Kidney (tissue), 14 donors: Measurements from ENCODE around the gene AGBL4. TPM values are rescaled to one million over a fixed set of nuclear protein-coding genes. Genes with fewer than 3 reads are reported as not detected.

Experiments
- DNase-seq, 5 donors: peaks; one replicate each; pipeline ENCODE4 v3.0.0-alpha.2; 2013 to 2020
- FAIRE-seq: peaks from 2 replicates; lab custom pipeline; 2012; peaks lifted over from hg19 to GRCh38; lab: Jason Lieb, UNC
- H3K27ac ChIP-seq, 2 donors: one replicate each; pipeline ENCODE4 v1.7.0; 2013; ENCODE audit warnings: low read depth in 2 of 2, low read length in 2 of 2, inconsistent platforms in 1 of 2
- H3K27me3 ChIP-seq: one replicate; pipeline ENCODE4 v1.7.1; 2013; ENCODE audit warnings: low read length, inconsistent platforms; ENCODE audit not compliant: control insufficient read depth, insufficient read depth
- H3K36me3 ChIP-seq, 3 donors: one replicate each; pipeline versions ENCODE4 v1.7.0 to v1.7.1; 2013; ENCODE audit warnings: low read length in 3 of 3, control low read depth in 1 of 3, inconsistent platforms in 1 of 3; ENCODE audit not compliant: insufficient read depth in 3 of 3, control insufficient read depth in 2 of 3
- H3K4me1 ChIP-seq, 3 donors: one replicate each; pipeline versions ENCODE4 v1.7.0 to v1.7.1; 2013; ENCODE audit warnings: low read length in 3 of 3, inconsistent platforms in 1 of 3, low read depth in 1 of 3; ENCODE audit not compliant: control insufficient read depth in 2 of 3, insufficient read depth in 2 of 3
- H3K4me3 ChIP-seq, 3 donors: one replicate each; pipeline versions ENCODE4 v1.7.0 to v1.8.1; 2013; ENCODE audit warnings: low read length in 3 of 3, control low read depth in 1 of 3, inconsistent platforms in 1 of 3
- H3K9ac ChIP-seq, 3 donors: one replicate each; pipeline versions ENCODE4 v1.7.0 to v1.7.1; 2013; ENCODE audit warnings: low read length in 3 of 3, control low read depth in 1 of 3, inconsistent platforms in 1 of 3
- H3K9me3 ChIP-seq, 3 donors: one replicate each; pipeline versions ENCODE4 v1.7.0 to v1.7.1; 2013; ENCODE audit warnings: low read length in 3 of 3, control low read depth in 1 of 3, inconsistent platforms in 1 of 3; ENCODE audit not compliant: control insufficient read depth in 2 of 3, insufficient read depth in 1 of 3
- CTCF ChIP-seq: IDR thresholded peaks from 3 replicates; pipeline ENCODE4 v1.5.1; 2012; ENCODE audit warnings: mild to moderate bottlenecking, moderate library complexity, borderline replicate concordance; ENCODE audit not compliant: insufficient read depth; ENCODE audit errors: extremely low read depth
- intact Hi-C: fragments of 100-400 bp; cut with DNase I; formaldehyde crosslinking; loops from one replicate; pipeline ENCODE4 v1.11.1; 2022
- polyA plus RNA-seq: library from polyadenylated mRNA; stranded (reverse); fragments of 350-450 nt; fragmentation: Illumina TruSeq; extraction: RNeasy Lipid Tissue Mini Kit (QIAGEN cat#74804); gene quantifications from one replicate; pipeline ENCODE4 v1.2.3, GENCODE V29; 2014; ENCODE audit warnings: low read depth, low replicate concordance; ENCODE audit not compliant: insufficient read depth
- total RNA-seq: library from RNA; stranded (reverse); fragmentation: NEBNext Ultra II Directional; extraction: Animal tissue kit (Norgen Biotek cat#: 25700); gene quantifications from one replicate; pipeline ENCODE4 v1.2.1, GENCODE V29; 2021
- donor health status: control.
- donor health status: control.
- donor health status: control.
- donor health status: control.
- donor health status: control.
- donor health status: DM: yes; HTN: yes; CAD: no.
- donor health status: Normal renal cell carcinoma (clear cell type).

Gene AGBL4
- total and polyA plus RNA-seq, 2 donors from 2014 or later, result 1.5 to 2.7 TPM

GRCh38 chr1:48960320-48960719 is 1063.4 kb downstream of the AGBL4 start:
- Histone ChIP-seq H3K27me3 (no peaks in the 10 kb centered on the region), H3K27ac (no peak overlapping the region), H3K9ac (no peak overlapping the region), H3K4me1 (peaks cover 0 to 4% (median 0%) of the 10 kb centered on the region in 3 donors), H3K36me3 (no peaks in the 10 kb centered on the region), H3K4me3 (no peak overlapping the region), H3K9me3 (no peaks in the 10 kb centered on the region)
- FAIRE-seq (no peak), DNase-seq (no peak)
- TF ChIP-seq CTCF, result no peak
- intact Hi-C loops, result no loop called here

GRCh38 chr1:48955774-48956173 is 1068.0 kb downstream of the AGBL4 start:
- Histone ChIP-seq H3K36me3 (no peaks in the 10 kb centered on the region), H3K4me3 (no peak overlapping the region), H3K27me3 (no peaks in the 10 kb centered on the region), H3K9ac (no peak overlapping the region), H3K4me1 (peaks cover 0 to 4% (median 0%) of the 10 kb centered on the region in 3 donors), H3K27ac (peak overlapping the region; percentile 46 to 47), H3K9me3 (no peaks in the 10 kb centered on the region)
- FAIRE-seq (peak; percentile 11), DNase-seq (peak in 4 of 5 donors; percentile 43 to 76 (median 64))
- TF ChIP-seq CTCF, result no peak
- intact Hi-C loops, result no loop called here

- no peak overlapping the region for H3K27ac ChIP-seq
- intact Hi-C loops, result no loop called here
- no peak overlapping the region for H3K9ac ChIP-seq
- TF ChIP-seq CTCF, result no peak
- H3K27me3 ChIP-seq, result no peaks in the 10 kb centered on the region
- no peak overlapping the region for H3K4me3 ChIP-seq
- FAIRE-seq (no peak), DNase-seq (no peak)
- H3K36me3 ChIP-seq, result no peaks in the 10 kb centered on the region
- peaks cover 0 to 4% (median 0%) of the 10 kb centered on the region in 3 donors for H3K4me1 ChIP-seq
- H3K9me3 ChIP-seq, result no peaks in the 10 kb centered on the region
Observed at GRCh38 chr1:48953617-48954016, 1070.1 kb downstream of the AGBL4 start.

GRCh38 chr1:48948562-48948961 is 1075.2 kb downstream of the AGBL4 start:
- DNase-seq, result no peak
- FAIRE-seq, result no peak
- Histone ChIP-seq H3K9me3 (no peaks in the 10 kb centered on the region), H3K27ac (no peak overlapping the region), H3K36me3 (no peaks in the 10 kb centered on the region), H3K27me3 (no peaks in the 10 kb centered on the region), H3K4me1 (no peaks in the 10 kb centered on the region), H3K4me3 (no peak overlapping the region), H3K9ac (no peak overlapping the region)
- no peak for TF ChIP-seq CTCF
- intact Hi-C loops, result no loop called here
